HCT116 (cell line): ENCODE data around the gene ARL5B. TPM values are rescaled to one million over a fixed set of nuclear protein-coding genes. Genes with fewer than 3 reads are reported as not detected.
"Not testable (repeated sequence)": the region's sequence is repeated elsewhere in the genome, so short reads cannot be mapped to it uniquely, and the experiment has no call there.

Source experiments
- ATAC-seq: fragments of 200-7000 bp; cut with Tn5 transposase; 2 replicates; pipeline ENCODE4 v1.9.1; 2020; ENCODE audit warnings: mild to moderate bottlenecking, moderate library complexity
- BruUV-seq: library from RNA; stranded (reverse); fragments of 400-500 nt; replicated peaks from 2 replicates; lab custom pipeline; 2021; lab: Mats Ljungman, UMichigan
- CTCF ChIA-PET: fragments of 300-600 bp; sonication (Branson Sonifier 250); formaldehyde crosslinking; loops from one replicate; lab custom pipeline; 2021; ENCODE audit warnings: antibody characterized with exemption; lab: Charles Lee
- POLR2A ChIA-PET: fragments of 300-600, 350-600 bp; sonication (Branson Sonifier 250); formaldehyde crosslinking; loops from one replicate; lab custom pipeline; 2021; ENCODE audit warnings: antibody characterized with exemption; lab: Charles Lee
- RAD21 ChIA-PET, 2 experiments: fragments of 300-600 bp; sonication (Branson Sonifier 250); formaldehyde crosslinking; loops; one replicate each; lab custom pipeline; 2023; ENCODE audit warnings: low total read pairs in 2 of 2; ENCODE audit not compliant: uncharacterized antibody in 2 of 2, unreplicated experiment in 2 of 2, low non-redundant PET in 1 of 2; lab: Charles Lee
- DNase-seq: peaks from one replicate; pipeline ENCODE4 v3.0.0-alpha.2; 2010; ENCODE audit warnings: low read depth, low spot score
- H2AFZ ChIP-seq: fragments of 200-600 bp; shearing (Covaris generic), sonication (generic); 2 replicates; pipeline ENCODE4 v1.6.1; 2017; ENCODE audit warnings: low read depth, mixed run types, mixed read lengths, antibody characterized with exemption, low read length; ENCODE audit not compliant: poor library complexity, severe bottlenecking
- H3K27ac ChIP-seq: 2 replicates; pipeline ENCODE4 v1.5.1; 2012; ENCODE audit warnings: low read depth, low read length
- H3K27me3 ChIP-seq: fragments of 200-600 bp; sonication (generic); 2 replicates; pipeline ENCODE4 v1.6.1; 2016; ENCODE audit warnings: mixed run types, low read length, mixed read lengths; ENCODE audit not compliant: insufficient read depth
- H3K36me3 ChIP-seq, 2 experiments: fragments of 200-500 bp in 1 of 2; fragments of 200-600 bp in 1 of 2; sonication (Bioruptor generic) in 1 of 2; sonication (generic) in 1 of 2; 2 replicates each; pipeline versions ENCODE4 v1.5.1 to v1.6.1; 2014 to 2016; ENCODE audit warnings: low read length in 2 of 2, inconsistent platforms in 1 of 2, mixed read lengths in 1 of 2, mixed run types in 1 of 2; ENCODE audit not compliant: insufficient read depth in 2 of 2, control insufficient read depth in 1 of 2
- H3K4me1 ChIP-seq, 2 experiments: fragments of 200-600 bp in 1 of 2; sonication (generic) in 1 of 2; 2 replicates each; pipeline versions ENCODE4 v1.5.1 to v1.6.1; 2012 to 2017; ENCODE audit warnings: low read length in 2 of 2, inconsistent platforms in 1 of 2, mild to moderate bottlenecking in 1 of 2, mixed read lengths in 1 of 2, mixed run types in 1 of 2, moderate library complexity in 1 of 2; ENCODE audit not compliant: insufficient read depth in 2 of 2, control insufficient read depth in 1 of 2
- H3K4me2 ChIP-seq: fragments of 200-600 bp; sonication (generic); 2 replicates; pipeline ENCODE4 v1.6.1; 2017; ENCODE audit warnings: mixed run types, low read length, mixed read lengths
- H3K4me3 ChIP-seq, 2 experiments: fragments of 200-600 bp in 1 of 2; sonication (generic) in 1 of 2; replicated peaks in 1 of 2; 2 replicates each; pipeline ENCODE4 v1.5.1; 2011 to 2016; ENCODE audit warnings: low read length in 2 of 2, control low read depth in 1 of 2, low read depth in 1 of 2, mild to moderate bottlenecking in 1 of 2, mixed read lengths in 1 of 2, mixed run types in 1 of 2
- H3K79me2 ChIP-seq: fragments of 200-600 bp; sonication (generic); 2 replicates; pipeline ENCODE4 v1.6.1; 2017; ENCODE audit warnings: mild to moderate bottlenecking, mixed run types, low read length, moderate library complexity, mixed read lengths; ENCODE audit not compliant: insufficient read depth
- H3K9ac ChIP-seq: fragments of 200-600 bp; sonication (generic); 2 replicates; pipeline ENCODE4 v1.6.1; 2016; ENCODE audit warnings: low read length, mixed read lengths
- H3K9me2 ChIP-seq: fragments of 200-600 bp; sonication (generic), shearing (Covaris generic); 2 replicates; pipeline ENCODE4 v1.6.1; 2017; ENCODE audit warnings: mixed run types, mild to moderate bottlenecking, moderate library complexity; ENCODE audit not compliant: insufficient read depth
- H3K9me3 ChIP-seq, 2 experiments: fragments of 200-500 bp in 1 of 2; fragments of 200-600 bp in 1 of 2; sonication (Bioruptor generic) in 1 of 2; sonication (generic) in 1 of 2; 2 replicates each; pipeline ENCODE4 v1.6.1; 2014 to 2017; ENCODE audit warnings: low read length in 2 of 2, mixed read lengths in 2 of 2, inconsistent platforms in 1 of 2, low read depth in 1 of 2, mild to moderate bottlenecking in 1 of 2, mixed run types in 1 of 2, moderate library complexity in 1 of 2; ENCODE audit not compliant: control insufficient read depth in 1 of 2, insufficient read depth in 1 of 2
- H4K20me1 ChIP-seq: fragments of 200-600 bp; sonication (generic), shearing (Covaris generic); 2 replicates; pipeline ENCODE4 v1.6.1; 2017; ENCODE audit warnings: mixed run types, mild to moderate bottlenecking, moderate library complexity; ENCODE audit not compliant: insufficient read depth
- CBX3 ChIP-seq: IDR thresholded peaks from 2 replicates; pipeline ENCODE4 v1.6.1; 2012; ENCODE audit warnings: low read depth
- CEBPB ChIP-seq: IDR thresholded peaks from 2 replicates; pipeline ENCODE4 v1.6.1; 2012; ENCODE audit warnings: low read depth
- EGR1 ChIP-seq: IDR thresholded peaks from 2 replicates; pipeline ENCODE4 v1.6.1; 2012; ENCODE audit warnings: low read depth
- FOSL1 ChIP-seq: IDR thresholded peaks from 2 replicates; pipeline ENCODE4 v1.6.1; 2012; ENCODE audit warnings: low read depth
- MAX ChIP-seq: IDR thresholded peaks from 2 replicates; pipeline ENCODE4 v1.6.1; 2012
- POLR2AphosphoS5 ChIP-seq: IDR thresholded peaks from 2 replicates; pipeline ENCODE4 v1.6.1; 2011; ENCODE audit warnings: mild to moderate bottlenecking, low read depth, low read length, moderate library complexity
- RAD21 ChIP-seq: IDR thresholded peaks from 2 replicates; pipeline ENCODE4 v1.6.1; 2012; ENCODE audit warnings: low read depth, mild to moderate bottlenecking
- SIN3A ChIP-seq: IDR thresholded peaks from 2 replicates; pipeline ENCODE4 v1.6.1; 2012; ENCODE audit warnings: low read depth
- ZNF274 ChIP-seq: fragments of 200-500 bp; sonication (Bioruptor generic); IDR thresholded peaks from 2 replicates; pipeline ENCODE4 v1.6.1; 2014; ENCODE audit warnings: mild to moderate bottlenecking, low read depth, low read length, inconsistent platforms
- intact Hi-C: fragments of 100-400 bp; cut with micrococcal nuclease; formaldehyde crosslinking; loops from 2 replicates; pipeline ENCODE4 v1.10.0; 2022
- total RNA-seq: library from RNA; stranded (reverse); gene quantifications from one replicate; pipeline ENCODE4 v1.2.1, GENCODE V29; 2021; ENCODE audit not compliant: unreplicated experiment
- TF ChIP-seq, protein P1 (sequence below): IDR thresholded peaks from 2 replicates; pipeline ENCODE4 v1.6.1; 2012; ENCODE audit warnings: low read depth
- TF ChIP-seq, protein P2 (sequence below), 3 experiments: fragments of 200-600 bp in 1 of 3; sonication (generic) in 1 of 3; IDR thresholded peaks in 2 of 3; conservative IDR thresholded peaks in 1 of 3; 2 replicates each; pipeline ENCODE4 v1.5.1; 2012 to 2017; ENCODE audit warnings: low read depth in 2 of 3, low read length in 2 of 3, antibody characterized with exemption in 1 of 3, borderline replicate concordance in 1 of 3, control low read depth in 1 of 3, mild to moderate bottlenecking in 1 of 3, mixed read lengths in 1 of 3, mixed run types in 1 of 3, moderate library complexity in 1 of 3; ENCODE audit not compliant: insufficient read depth in 1 of 3
- TF ChIP-seq, protein P3 (sequence below): IDR thresholded peaks from 2 replicates; pipeline ENCODE4 v1.6.1; 2011; ENCODE audit warnings: mild to moderate bottlenecking, low read length, moderate library complexity; ENCODE audit not compliant: insufficient replicate concordance; ENCODE audit errors: extremely low read depth

Gene ARL5B
- total RNA-seq, 1 experiment from 2014 or later = 21.1 TPM

GRCh38 chr10:18635995-18636394, 23.2 kb upstream of the ARL5B start:
- no peaks in the 10 kb centered on the region for H3K27me3 ChIP-seq
- BruUV-seq = no TSS peak
- POLR2A ChIA-PET = no interaction called here
- H4K20me1 ChIP-seq = no peaks in the 10 kb centered on the region; the same call in 1 of the 2 replicates
- H3K4me1 ChIP-seq = no peaks in the 10 kb centered on the region
- CTCF ChIA-PET = no interaction called here
- no peak overlapping the region for H3K27ac ChIP-seq
- H3K36me3 ChIP-seq = no peaks in the 10 kb centered on the region
- H3K9ac ChIP-seq = no peak overlapping the region
- H3K9me3 ChIP-seq = no peaks in the 10 kb centered on the region
- H3K79me2 ChIP-seq = no peaks in the 10 kb centered on the region
- no peak overlapping the region for H2AFZ ChIP-seq
- no peak overlapping the region for H3K4me2 ChIP-seq
- ATAC-seq (no peak), DNase-seq (no peak)
- no peak for TF ChIP-seq CBX3
- no peak for TF ChIP-seq SIN3A
- TF ChIP-seq RAD21 = no peak
- no peak for TF ChIP-seq MAX
- TF ChIP-seq, protein P1, sequence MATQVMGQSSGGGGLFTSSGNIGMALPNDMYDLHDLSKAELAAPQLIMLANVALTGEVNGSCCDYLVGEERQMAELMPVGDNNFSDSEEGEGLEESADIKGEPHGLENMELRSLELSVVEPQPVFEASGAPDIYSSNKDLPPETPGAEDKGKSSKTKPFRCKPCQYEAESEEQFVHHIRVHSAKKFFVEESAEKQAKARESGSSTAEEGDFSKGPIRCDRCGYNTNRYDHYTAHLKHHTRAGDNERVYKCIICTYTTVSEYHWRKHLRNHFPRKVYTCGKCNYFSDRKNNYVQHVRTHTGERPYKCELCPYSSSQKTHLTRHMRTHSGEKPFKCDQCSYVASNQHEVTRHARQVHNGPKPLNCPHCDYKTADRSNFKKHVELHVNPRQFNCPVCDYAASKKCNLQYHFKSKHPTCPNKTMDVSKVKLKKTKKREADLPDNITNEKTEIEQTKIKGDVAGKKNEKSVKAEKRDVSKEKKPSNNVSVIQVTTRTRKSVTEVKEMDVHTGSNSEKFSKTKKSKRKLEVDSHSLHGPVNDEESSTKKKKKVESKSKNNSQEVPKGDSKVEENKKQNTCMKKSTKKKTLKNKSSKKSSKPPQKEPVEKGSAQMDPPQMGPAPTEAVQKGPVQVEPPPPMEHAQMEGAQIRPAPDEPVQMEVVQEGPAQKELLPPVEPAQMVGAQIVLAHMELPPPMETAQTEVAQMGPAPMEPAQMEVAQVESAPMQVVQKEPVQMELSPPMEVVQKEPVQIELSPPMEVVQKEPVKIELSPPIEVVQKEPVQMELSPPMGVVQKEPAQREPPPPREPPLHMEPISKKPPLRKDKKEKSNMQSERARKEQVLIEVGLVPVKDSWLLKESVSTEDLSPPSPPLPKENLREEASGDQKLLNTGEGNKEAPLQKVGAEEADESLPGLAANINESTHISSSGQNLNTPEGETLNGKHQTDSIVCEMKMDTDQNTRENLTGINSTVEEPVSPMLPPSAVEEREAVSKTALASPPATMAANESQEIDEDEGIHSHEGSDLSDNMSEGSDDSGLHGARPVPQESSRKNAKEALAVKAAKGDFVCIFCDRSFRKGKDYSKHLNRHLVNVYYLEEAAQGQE = no peak
- no peak for TF ChIP-seq FOSL1
- no peak for TF ChIP-seq CEBPB
- TF ChIP-seq EGR1 = no peak
- TF ChIP-seq ZNF274 = no peak
- TF ChIP-seq, protein P2, sequence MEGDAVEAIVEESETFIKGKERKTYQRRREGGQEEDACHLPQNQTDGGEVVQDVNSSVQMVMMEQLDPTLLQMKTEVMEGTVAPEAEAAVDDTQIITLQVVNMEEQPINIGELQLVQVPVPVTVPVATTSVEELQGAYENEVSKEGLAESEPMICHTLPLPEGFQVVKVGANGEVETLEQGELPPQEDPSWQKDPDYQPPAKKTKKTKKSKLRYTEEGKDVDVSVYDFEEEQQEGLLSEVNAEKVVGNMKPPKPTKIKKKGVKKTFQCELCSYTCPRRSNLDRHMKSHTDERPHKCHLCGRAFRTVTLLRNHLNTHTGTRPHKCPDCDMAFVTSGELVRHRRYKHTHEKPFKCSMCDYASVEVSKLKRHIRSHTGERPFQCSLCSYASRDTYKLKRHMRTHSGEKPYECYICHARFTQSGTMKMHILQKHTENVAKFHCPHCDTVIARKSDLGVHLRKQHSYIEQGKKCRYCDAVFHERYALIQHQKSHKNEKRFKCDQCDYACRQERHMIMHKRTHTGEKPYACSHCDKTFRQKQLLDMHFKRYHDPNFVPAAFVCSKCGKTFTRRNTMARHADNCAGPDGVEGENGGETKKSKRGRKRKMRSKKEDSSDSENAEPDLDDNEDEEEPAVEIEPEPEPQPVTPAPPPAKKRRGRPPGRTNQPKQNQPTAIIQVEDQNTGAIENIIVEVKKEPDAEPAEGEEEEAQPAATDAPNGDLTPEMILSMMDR (IDR thresholded peaks at IDR 0.05 in 2 of 3, conservative IDR thresholded peaks at IDR 0.05 in 1 of 3; ENCODE audit: borderline replicate concordance in 1 of 3, insufficient read depth in 1 of 3, low read depth in 2 of 3, low read length in 2 of 3) = no peak
- TF ChIP-seq POLR2AphosphoS5 = no peak
- TF ChIP-seq, protein P3, sequence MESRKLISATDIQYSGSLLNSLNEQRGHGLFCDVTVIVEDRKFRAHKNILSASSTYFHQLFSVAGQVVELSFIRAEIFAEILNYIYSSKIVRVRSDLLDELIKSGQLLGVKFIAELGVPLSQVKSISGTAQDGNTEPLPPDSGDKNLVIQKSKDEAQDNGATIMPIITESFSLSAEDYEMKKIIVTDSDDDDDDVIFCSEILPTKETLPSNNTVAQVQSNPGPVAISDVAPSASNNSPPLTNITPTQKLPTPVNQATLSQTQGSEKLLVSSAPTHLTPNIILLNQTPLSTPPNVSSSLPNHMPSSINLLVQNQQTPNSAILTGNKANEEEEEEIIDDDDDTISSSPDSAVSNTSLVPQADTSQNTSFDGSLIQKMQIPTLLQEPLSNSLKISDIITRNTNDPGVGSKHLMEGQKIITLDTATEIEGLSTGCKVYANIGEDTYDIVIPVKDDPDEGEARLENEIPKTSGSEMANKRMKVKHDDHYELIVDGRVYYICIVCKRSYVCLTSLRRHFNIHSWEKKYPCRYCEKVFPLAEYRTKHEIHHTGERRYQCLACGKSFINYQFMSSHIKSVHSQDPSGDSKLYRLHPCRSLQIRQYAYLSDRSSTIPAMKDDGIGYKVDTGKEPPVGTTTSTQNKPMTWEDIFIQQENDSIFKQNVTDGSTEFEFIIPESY = no peak
- intact Hi-C loops = no loop called here
- H3K4me3 ChIP-seq = no peak overlapping the region
- H3K9me2 ChIP-seq = no peaks in the 10 kb centered on the region
- RAD21 ChIA-PET = no interaction called here

DNA sequence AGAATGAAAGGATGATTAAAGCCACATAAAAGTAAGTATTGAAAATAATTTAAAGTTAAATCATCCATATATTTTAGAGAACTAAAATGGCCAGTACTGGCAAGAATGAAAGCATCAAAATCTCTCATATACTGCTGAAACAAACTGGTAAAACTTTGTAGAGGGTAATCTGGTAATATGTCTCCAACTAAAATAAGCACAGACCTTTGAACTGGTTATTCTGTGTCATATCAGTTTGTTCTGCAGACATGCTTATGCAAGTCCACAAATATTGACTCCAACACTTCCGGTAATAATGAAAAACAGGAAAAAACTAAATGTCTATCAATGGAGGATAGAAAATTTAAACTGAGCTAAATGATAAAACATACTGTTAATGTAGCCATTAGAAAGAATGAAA, 21.8 kb upstream of the ARL5B start:
- H3K9me3 ChIP-seq, H3K4me2 ChIP-seq, H3K9me2 ChIP-seq, H3K4me1 ChIP-seq, DNase-seq, RAD21 ChIA-PET, CTCF ChIA-PET, intact Hi-C loops, H4K20me1 ChIP-seq, H3K4me3 ChIP-seq, H3K36me3 ChIP-seq, H3K9ac ChIP-seq, H2AFZ ChIP-seq, POLR2A ChIA-PET, H3K27ac ChIP-seq, ATAC-seq, BruUV-seq, H3K27me3 ChIP-seq, H3K79me2 ChIP-seq: not testable (repeated sequence)
